ENCODE results near the gene ADGRA1. TPM values are rescaled to one million over a fixed set of nuclear protein-coding genes. Genes with fewer than 3 reads are reported as not detected.

Gene ADGRA1
- total RNA-seq, 1 donor = not detected

DNA sequence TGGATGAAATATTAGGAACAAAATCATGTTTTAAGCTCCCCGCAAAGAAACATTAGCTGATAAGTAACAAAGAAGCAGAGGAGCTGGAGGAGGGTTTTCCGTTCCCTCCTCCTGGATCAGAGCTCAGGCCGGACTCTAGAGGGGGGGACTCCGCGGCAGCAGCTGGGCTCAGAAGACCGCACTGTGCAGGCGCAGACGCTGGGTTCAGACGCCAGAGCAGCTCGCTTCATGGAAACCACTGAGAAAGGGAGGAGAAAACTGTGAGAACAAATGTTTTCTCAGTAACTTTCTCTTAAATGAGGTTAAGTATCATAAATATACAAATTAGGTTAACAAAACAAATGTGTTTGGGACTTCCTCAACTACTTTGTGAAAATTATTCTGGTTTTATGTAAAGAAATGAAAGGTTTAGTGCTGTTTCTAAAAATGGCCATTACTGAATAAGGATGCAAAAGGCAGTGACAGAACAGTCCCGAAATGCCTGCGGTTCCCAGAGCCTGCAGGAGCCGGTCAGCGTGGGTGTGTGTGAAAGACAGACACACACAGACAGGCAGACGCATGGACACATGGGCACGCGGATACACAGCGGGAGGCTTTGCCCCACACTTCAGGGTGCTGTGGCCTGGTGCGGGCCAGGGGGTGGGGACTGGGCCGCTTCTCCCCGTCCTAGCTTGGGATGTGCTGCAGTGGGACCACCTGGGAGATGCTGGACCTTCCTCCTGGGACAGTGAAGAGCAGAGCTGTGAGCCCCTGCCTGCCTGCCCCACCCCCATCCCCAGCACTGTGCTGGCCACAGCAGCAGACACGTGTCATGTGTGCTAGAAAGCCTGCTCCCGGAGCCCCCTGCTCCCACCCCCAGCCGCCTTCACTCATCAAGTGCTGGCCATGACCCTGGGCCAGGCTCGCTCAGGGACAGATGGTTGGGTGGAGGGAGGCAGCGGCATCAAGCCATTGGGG, 20.3 kb upstream of the ADGRA1 start:
- DNase-seq (ENCODE audit: low read depth) = no peak
- no peak for TF ChIP-seq CTCF (IDR thresholded peaks at IDR 0.05; ENCODE audit: insufficient read depth, low read length)
- H3K4me3 ChIP-seq (ENCODE audit: low read depth, low read length) = no peak overlapping the region

DNA sequence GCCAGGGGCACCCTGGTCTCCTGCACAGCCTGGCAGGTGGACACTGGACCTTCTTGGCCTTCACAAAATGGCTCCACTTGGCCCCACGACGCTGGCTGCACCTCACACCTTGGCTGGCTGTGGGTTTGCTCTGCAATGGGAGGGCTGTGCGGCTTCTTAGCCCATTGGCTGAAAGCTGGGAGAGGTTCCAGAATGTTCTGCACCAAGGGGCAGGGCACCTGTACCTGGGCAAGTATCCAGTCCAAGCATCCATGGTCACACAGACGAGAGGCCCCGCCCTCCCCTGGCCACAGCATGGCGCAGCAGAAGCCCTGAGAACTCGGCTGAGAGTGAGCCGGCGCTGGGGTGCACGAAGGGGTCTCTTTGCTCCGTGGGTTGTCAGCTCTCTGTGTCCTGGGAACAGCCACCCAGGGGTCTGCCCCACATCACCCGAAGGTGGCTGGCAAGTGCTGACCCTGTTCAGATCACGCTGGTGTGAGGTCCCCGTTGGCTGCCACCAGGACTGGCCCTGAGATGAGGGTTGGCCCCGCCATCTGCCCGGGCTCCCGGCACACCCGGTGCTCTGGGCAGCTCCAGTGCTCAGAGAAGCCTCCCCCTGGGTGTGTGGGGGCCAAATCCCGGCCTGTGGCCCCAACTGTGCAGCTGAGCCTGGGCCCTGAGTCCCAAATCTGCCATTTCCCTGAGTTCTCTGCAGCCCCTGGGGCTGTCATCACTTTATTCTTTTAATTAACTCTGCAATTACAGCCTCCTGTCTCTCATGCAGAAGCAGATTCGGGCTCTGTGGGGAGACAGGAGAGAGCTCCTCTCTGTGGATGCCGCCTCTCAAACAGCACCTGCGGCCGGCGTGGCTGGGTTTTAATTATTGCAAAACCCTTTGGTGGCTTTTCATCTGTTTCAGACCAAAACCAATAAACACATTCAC, 19.4 kb upstream of the ADGRA1 start:
- no peak for DNase-seq (ENCODE audit: low read depth)
- no peak overlapping the region for H3K4me3 ChIP-seq (ENCODE audit: low read depth, low read length)
- TF ChIP-seq CTCF (IDR thresholded peaks at IDR 0.05; ENCODE audit: insufficient read depth, low read length) = no peak

DNA sequence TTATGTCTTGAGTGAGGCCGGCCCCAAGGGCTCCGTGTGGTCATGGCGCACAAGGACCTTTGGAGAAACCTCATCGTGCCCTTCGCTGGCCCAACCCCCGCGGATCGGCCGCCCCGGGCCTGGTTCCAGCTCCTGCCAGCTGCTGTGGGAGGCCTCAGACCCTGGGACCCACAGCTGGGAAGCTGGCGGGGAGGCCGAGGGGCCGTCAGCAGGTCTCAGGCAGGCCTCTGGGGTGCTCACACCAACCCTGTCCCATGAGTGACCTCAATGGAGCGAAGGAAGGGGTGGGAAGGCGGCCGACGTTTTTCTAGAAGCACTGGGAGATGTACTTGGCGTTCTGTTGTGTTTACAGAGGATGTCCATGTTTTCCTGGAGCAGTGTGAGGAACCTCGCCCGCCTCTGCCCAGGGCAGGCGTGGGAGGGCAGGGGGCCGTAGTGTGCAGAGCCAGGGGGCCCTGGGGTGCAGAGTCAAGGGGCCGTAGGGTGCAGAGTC, 18.6 kb upstream of the ADGRA1 start:
- no peak for TF ChIP-seq CTCF (IDR thresholded peaks at IDR 0.05; ENCODE audit: insufficient read depth, low read length)
- DNase-seq (ENCODE audit: low read depth) = no peak
- no peak overlapping the region for H3K4me3 ChIP-seq (ENCODE audit: low read depth, low read length)

GRCh38 chr10:133070405-133070804, 17.3 kb upstream of the ADGRA1 start:
- no peak overlapping the region for H3K4me3 ChIP-seq (ENCODE audit: low read depth, low read length)
- no peak for DNase-seq (ENCODE audit: low read depth)
- TF ChIP-seq CTCF (IDR thresholded peaks at IDR 0.05; ENCODE audit: insufficient read depth, low read length) = no peak

DNA sequence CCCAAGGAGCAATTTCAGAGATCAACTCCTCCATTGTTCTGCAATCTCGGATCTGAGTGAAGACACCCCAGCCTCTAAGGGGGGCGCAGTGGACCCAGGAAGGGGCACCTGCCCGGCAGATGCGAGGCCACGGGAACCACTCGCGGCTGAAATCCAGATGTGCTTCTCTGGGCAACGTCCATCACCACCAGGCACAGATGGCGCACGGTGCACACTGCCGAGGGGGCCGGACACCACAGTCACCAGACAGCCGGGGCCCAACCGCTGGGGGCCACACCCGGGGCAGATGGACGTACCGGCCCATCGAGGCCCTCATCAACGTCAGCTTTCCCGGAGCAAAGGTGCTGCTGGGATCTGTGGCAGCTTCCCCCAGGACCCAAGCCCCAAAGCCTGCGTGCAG, 16.9 kb upstream of the ADGRA1 start:
- DNase-seq (ENCODE audit: low read depth) = no peak
- no peak overlapping the region for H3K4me3 ChIP-seq (ENCODE audit: low read depth, low read length)
- no peak for TF ChIP-seq CTCF (IDR thresholded peaks at IDR 0.05; ENCODE audit: insufficient read depth, low read length)

DNA sequence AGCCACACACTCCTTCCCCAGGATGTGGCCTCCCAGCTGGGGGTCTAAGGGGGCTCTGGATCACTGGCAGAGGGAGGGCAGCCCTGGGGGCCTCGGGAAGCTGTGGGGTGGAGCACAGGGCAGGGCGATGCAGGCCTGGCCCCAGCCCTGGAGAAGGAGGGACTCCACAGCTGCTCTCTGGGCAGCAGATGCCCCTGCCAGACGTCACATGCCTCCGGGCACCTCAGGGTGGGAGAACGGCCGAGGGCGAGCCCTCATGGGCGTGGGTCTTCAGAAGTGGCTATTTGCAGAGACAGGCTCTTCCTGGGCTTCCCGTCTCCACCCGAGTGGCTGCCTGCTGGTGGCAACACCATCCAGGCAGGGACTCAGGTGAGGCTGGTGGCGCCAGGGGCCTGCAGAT, 16.0 kb upstream of the ADGRA1 start:
- DNase-seq (ENCODE audit: low read depth) = no peak
- no peak for TF ChIP-seq CTCF (IDR thresholded peaks at IDR 0.05; ENCODE audit: insufficient read depth, low read length)
- no peak overlapping the region for H3K4me3 ChIP-seq (ENCODE audit: low read depth, low read length)
